OCI-LY3 (cell line): ENCODE measurements around the gene MEF2B.

Source experiments
- H2AFZ ChIP-seq: fragments of 200-600, 300-600 bp; shearing (Covaris generic); 2 replicates; pipeline ENCODE4 v1.6.0; 2014; ENCODE audit warnings: antibody characterized with exemption, low read depth, low read length
- H3K27ac ChIP-seq: fragments of 200-600, 300-600 bp; sonication (generic); 2 replicates; pipeline ENCODE4 v1.5.1; 2014; ENCODE audit warnings: mild to moderate bottlenecking, low read length, moderate library complexity, mixed read lengths
- H3K27me3 ChIP-seq: fragments of 200-600, 300-600 bp; sonication (generic); 2 replicates; pipeline ENCODE4 v1.6.1; 2014; ENCODE audit warnings: low read depth, low read length, mixed read lengths
- H3K36me3 ChIP-seq: fragments of 200-600, 300-600 bp; sonication (generic); replicated peaks from 2 replicates; pipeline ENCODE3; 2014; ENCODE audit warnings: low read depth, low read length, mixed read lengths
- H3K4me1 ChIP-seq: fragments of 300-600, 200-600 bp; sonication (generic); 2 replicates; pipeline ENCODE4 v1.6.1; 2014; ENCODE audit warnings: low read length, mixed read lengths
- H3K4me2 ChIP-seq: fragments of 200-600, 300-600 bp; sonication (generic); 2 replicates; pipeline ENCODE4 v1.6.1; 2014; ENCODE audit warnings: low read length, mixed read lengths
- H3K4me3 ChIP-seq: fragments of 300-600, 200-600 bp; sonication (generic); 2 replicates; pipeline ENCODE4 v1.5.1; 2014; ENCODE audit warnings: antibody characterized with exemption, mild to moderate bottlenecking, low read length, moderate library complexity
- H3K79me2 ChIP-seq: fragments of 300-600, 200-600 bp; shearing (Covaris generic); 2 replicates; pipeline ENCODE4 v1.6.1; 2014; ENCODE audit warnings: mild to moderate bottlenecking, low read length, mixed read lengths
- H3K9ac ChIP-seq: fragments of 300-600, 200-600 bp; shearing (Covaris generic); 2 replicates; pipeline ENCODE4 v1.6.0; 2014; ENCODE audit warnings: mild to moderate bottlenecking, low read length, moderate library complexity
- H3K9me3 ChIP-seq: fragments of 200-600, 300-600 bp; shearing (Covaris generic); 2 replicates; pipeline ENCODE4 v1.6.1; 2014; ENCODE audit warnings: low read length, mixed read lengths; ENCODE audit not compliant: insufficient read depth
- H4K20me1 ChIP-seq: fragments of 200-600, 300-600 bp; sonication (generic); 2 replicates; pipeline ENCODE4 v1.6.1; 2016; ENCODE audit warnings: low read length, mixed read lengths; ENCODE audit not compliant: insufficient read depth
- EZH2phosphoT487 ChIP-seq: fragments of 200-600 bp; shearing (Covaris generic); IDR thresholded peaks from 2 replicates; pipeline ENCODE4 v1.6.1; 2018; ENCODE audit warnings: antibody characterized with exemption, mixed run types, low read depth
- TF ChIP-seq, protein P1 (sequence below): fragments of 200-600, 300-600 bp; sonication (generic); IDR thresholded peaks from 2 replicates; pipeline ENCODE4 v1.5.1; 2014; ENCODE audit warnings: antibody characterized with exemption, low read length, low read depth

MEF2B gene

DNA sequence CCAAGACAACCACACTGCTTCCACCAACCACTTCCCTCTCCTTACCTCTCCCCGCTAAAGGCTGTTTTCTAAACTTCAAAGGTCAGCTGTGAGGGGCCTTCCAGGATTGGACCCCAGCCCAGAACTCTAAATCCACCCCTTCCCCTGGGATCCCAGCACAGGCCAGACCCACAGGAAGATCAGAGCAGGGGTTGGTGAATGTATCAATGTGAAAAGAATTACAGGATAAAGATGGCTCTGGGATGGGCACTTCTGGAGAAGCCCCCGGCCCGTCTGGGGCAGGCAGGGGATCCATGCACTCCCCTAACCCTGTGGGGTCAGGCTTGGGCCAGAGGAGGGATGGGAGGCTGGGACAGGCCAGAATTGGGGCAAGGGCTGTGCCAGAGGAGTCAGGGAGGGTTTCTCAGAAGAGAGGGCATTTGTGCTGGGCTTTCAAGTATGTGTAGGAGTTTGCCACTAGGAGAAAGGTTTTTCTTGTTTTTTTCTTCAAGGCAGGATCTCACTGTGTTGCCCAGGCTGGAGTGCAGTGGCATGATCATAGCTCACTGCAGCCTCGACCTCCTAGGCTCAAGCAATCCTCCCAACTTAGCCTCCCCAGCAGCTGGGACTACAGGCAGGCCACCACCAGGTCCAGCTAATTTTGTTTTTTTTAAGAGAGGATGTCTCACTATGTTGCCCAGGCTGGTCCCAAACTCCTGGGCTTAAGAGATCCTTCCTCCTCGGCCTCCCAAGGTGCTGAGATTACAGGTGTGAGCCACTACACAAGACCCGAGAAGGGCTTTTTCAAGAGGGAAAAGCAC lies 1.0 kb upstream of the MEF2B start:
- Histone ChIP-seq H3K9me3 (no peaks in the 10 kb centered on the region), H3K27ac (no peak overlapping the region), H3K4me1 (peaks cover 51% of the 10 kb centered on the region), H4K20me1 (peaks cover 3% of the 10 kb centered on the region; the same call in 1 of the 2 replicates), H3K9ac (no peak overlapping the region), H3K4me2 (no peak overlapping the region; the same call in 1 of the 2 replicates), H3K27me3 (no peaks in the 10 kb centered on the region), H2AFZ (no peak overlapping the region), H3K4me3 (no peak overlapping the region), H3K36me3 (no peaks in the 10 kb centered on the region), H3K79me2 (no peaks in the 10 kb centered on the region; the same call in 1 of the 2 replicates)
- TF ChIP-seq EZH2phosphoT487 = no peak
- TF ChIP-seq, protein P1, sequence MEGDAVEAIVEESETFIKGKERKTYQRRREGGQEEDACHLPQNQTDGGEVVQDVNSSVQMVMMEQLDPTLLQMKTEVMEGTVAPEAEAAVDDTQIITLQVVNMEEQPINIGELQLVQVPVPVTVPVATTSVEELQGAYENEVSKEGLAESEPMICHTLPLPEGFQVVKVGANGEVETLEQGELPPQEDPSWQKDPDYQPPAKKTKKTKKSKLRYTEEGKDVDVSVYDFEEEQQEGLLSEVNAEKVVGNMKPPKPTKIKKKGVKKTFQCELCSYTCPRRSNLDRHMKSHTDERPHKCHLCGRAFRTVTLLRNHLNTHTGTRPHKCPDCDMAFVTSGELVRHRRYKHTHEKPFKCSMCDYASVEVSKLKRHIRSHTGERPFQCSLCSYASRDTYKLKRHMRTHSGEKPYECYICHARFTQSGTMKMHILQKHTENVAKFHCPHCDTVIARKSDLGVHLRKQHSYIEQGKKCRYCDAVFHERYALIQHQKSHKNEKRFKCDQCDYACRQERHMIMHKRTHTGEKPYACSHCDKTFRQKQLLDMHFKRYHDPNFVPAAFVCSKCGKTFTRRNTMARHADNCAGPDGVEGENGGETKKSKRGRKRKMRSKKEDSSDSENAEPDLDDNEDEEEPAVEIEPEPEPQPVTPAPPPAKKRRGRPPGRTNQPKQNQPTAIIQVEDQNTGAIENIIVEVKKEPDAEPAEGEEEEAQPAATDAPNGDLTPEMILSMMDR = no peak

DNA sequence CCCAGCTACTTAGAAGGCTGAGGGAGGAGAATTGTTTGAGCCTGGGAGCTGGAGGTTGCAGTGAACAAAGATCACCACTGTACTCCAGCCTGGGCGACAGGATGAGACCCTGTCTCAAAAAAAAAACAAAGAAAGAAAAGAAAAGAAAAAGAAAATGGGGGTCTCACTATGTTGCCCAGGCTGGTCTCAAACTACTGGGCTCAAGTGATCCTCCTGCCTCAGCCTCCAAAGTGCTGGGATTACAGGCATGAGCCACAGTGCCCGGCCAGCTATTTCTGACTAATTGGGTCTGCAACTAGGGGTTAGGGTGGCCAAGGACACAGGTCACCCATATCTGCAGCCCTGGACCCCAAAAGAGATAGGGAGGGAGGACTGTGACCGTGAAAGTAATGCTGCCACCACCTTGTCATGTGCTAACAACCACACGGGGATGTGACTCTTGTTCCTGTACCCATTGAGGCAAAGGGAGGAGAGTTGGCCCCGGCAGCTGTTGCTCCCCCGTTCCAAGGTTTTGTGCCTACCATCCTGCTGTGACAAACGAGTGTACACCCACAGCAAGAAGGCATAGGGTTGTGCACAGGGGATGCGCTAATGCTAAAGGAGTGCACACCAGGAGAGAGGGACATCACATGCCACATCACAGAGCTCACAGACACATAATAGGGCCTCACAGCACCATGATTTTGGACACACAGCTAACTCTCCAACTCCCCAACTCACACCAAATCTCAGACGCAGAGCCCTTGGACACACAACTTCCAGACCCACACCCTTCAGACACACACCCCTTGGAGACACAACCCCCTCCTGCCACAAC lies 619 bp downstream of the MEF2B start:
- Histone ChIP-seq H3K36me3 (no peaks in the 10 kb centered on the region), H3K9me3 (no peaks in the 10 kb centered on the region), H3K27me3 (no peaks in the 10 kb centered on the region), H3K27ac (no peak overlapping the region), H2AFZ (no peak overlapping the region), H4K20me1 (peaks cover 3% of the 10 kb centered on the region; the same call in 1 of the 2 replicates), H3K79me2 (no peaks in the 10 kb centered on the region; the same call in 1 of the 2 replicates), H3K9ac (peak overlapping the region; percentile 79), H3K4me2 (peak overlapping the region; percentile 82), H3K4me1 (peaks cover 45% of the 10 kb centered on the region), H3K4me3 (peak overlapping the region; percentile 86)
- TF ChIP-seq EZH2phosphoT487 = no peak
- TF ChIP-seq, protein P1 = no peak

DNA sequence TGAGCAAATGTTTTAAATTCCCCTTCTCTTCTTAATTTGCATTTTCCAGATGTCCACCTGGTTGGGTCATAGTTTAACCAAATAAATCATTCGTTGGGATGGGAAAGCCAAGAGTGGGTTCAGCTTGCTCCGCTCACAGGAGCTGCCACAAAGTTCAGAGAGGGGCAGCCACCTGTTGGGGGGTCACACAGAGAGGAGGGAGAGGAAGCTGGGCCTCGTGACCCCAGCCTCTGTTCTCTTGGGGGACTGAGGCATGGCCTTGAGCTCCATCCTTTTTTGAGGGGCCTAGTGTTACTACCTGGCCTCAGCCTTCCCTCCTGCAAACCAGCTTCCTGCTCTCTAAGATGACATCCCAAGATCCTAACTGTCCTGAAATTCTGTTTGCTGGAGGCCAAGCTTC lies 2.5 kb downstream of the MEF2B start:
- H3K9me3 ChIP-seq = no peaks in the 10 kb centered on the region
- no peak overlapping the region for H3K4me2 ChIP-seq
- no peak overlapping the region for H3K9ac ChIP-seq
- no peak for TF ChIP-seq EZH2phosphoT487
- TF ChIP-seq, protein P1 = no peak
- H2AFZ ChIP-seq = no peak overlapping the region
- H3K4me3 ChIP-seq = no peak overlapping the region
- peaks cover 3% of the 10 kb centered on the region; the same call in 1 of the 2 replicates for H4K20me1 ChIP-seq
- no peaks in the 10 kb centered on the region; the same call in 1 of the 2 replicates for H3K79me2 ChIP-seq
- no peaks in the 10 kb centered on the region for H3K27me3 ChIP-seq
- peaks cover 35% of the 10 kb centered on the region for H3K4me1 ChIP-seq
- H3K36me3 ChIP-seq = no peaks in the 10 kb centered on the region
- no peak overlapping the region for H3K27ac ChIP-seq

DNA sequence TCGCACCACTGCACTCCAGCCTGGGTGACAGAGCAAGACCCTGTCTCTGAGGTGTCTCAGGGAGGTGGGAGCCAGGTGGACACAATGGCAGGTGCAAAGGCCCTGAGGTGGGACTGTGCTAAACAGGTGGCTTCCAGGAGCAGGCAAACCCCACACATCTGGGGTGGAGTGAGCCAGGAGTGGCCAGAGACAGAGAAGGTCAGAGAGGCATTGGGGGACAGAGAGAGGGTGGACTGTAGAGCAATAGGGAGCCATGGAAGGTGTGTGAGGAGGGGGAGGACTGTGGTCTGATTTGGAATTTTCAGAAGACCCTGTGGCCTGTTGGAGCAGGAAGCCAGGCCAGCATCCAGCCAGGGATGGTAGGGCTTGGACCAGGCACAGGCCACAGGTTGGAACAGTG lies 4.7 kb downstream of the MEF2B start:
- peaks cover 3% of the 10 kb centered on the region; the same call in 1 of the 2 replicates for H4K20me1 ChIP-seq
- H3K27ac ChIP-seq = no peak overlapping the region
- no peaks in the 10 kb centered on the region for H3K36me3 ChIP-seq
- no peak overlapping the region for H3K9ac ChIP-seq
- no peak for TF ChIP-seq EZH2phosphoT487
- TF ChIP-seq, protein P1 = no peak
- no peak overlapping the region for H3K4me3 ChIP-seq
- H3K4me1 ChIP-seq = peaks cover 28% of the 10 kb centered on the region
- H2AFZ ChIP-seq = no peak overlapping the region
- H3K4me2 ChIP-seq = no peak overlapping the region
- H3K9me3 ChIP-seq = no peaks in the 10 kb centered on the region
- peaks cover 8% of the 10 kb centered on the region; the same call in 1 of the 2 replicates for H3K79me2 ChIP-seq
- no peaks in the 10 kb centered on the region for H3K27me3 ChIP-seq
